Mesenchymal stem cell (in vitro differentiated cells and primary cell): ENCODE measurements around the gene LDB3. TPM values are rescaled to one million over a fixed set of nuclear protein-coding genes. Genes with fewer than 3 reads are reported as not detected.
A peak's percentile ranks its signal among the peaks of the same experiment; 100 is the strongest.

Experiments used
- DNase-seq: peaks from one replicate; pipeline ENCODE4 v3.0.0-alpha.2; 2013
- H2AFZ ChIP-seq: one replicate; pipeline ENCODE4 v1.6.1; 2013; ENCODE audit warnings: low read depth, mild to moderate bottlenecking, control low read depth, inconsistent platforms, low read length, moderate library complexity
- H2AK5ac ChIP-seq: 2 replicates; pipeline ENCODE4 v1.6.1; 2013; ENCODE audit warnings: low read length, moderate library complexity, mild to moderate bottlenecking, inconsistent platforms; ENCODE audit not compliant: severe bottlenecking
- H2BK120ac ChIP-seq: one replicate; pipeline ENCODE4 v1.6.1; 2013; ENCODE audit warnings: low read depth, mild to moderate bottlenecking, inconsistent platforms, low read length, moderate library complexity
- H2BK12ac ChIP-seq, 2 experiments: one replicate each; pipeline ENCODE4 v1.6.1; 2013; ENCODE audit warnings: inconsistent platforms in 2 of 2, low read length in 2 of 2, mild to moderate bottlenecking in 2 of 2, moderate library complexity in 2 of 2, control low read depth in 1 of 2
- H2BK15ac ChIP-seq: one replicate; pipeline ENCODE4 v1.6.1; 2013; ENCODE audit warnings: mild to moderate bottlenecking, low read depth, inconsistent platforms; ENCODE audit not compliant: poor library complexity, severe bottlenecking
- H2BK5ac ChIP-seq: 2 replicates; pipeline ENCODE4 v1.6.1; 2013; ENCODE audit warnings: low read depth, mild to moderate bottlenecking, low read length, control low read depth, inconsistent platforms; ENCODE audit not compliant: poor library complexity, severe bottlenecking
- H3K14ac ChIP-seq, 2 experiments: one replicate each; pipeline ENCODE4 v1.6.1; 2013; ENCODE audit warnings: inconsistent platforms in 2 of 2, low read length in 2 of 2, control low read depth in 1 of 2, mild to moderate bottlenecking in 1 of 2, moderate library complexity in 1 of 2
- H3K18ac ChIP-seq, 2 experiments: one replicate each; pipeline ENCODE4 v1.6.1; 2013; ENCODE audit warnings: inconsistent platforms in 2 of 2, low read length in 2 of 2, control low read depth in 1 of 2, low read depth in 1 of 2, mild to moderate bottlenecking in 1 of 2
- H3K23ac ChIP-seq, 2 experiments: one replicate each; pipeline ENCODE4 v1.6.1; 2013; ENCODE audit warnings: inconsistent platforms in 2 of 2, low read length in 2 of 2, mild to moderate bottlenecking in 2 of 2, moderate library complexity in 2 of 2, control low read depth in 1 of 2
- H3K27ac ChIP-seq: 2 replicates; pipeline ENCODE4 v1.5.1; 2013; ENCODE audit warnings: mild to moderate bottlenecking, moderate library complexity, low read length, control low read depth, inconsistent platforms; ENCODE audit not compliant: poor library complexity, severe bottlenecking
- H3K27me3 ChIP-seq, 2 experiments: 2 replicates each; pipeline versions ENCODE4 v1.6.1 to v1.7.0; 2013; ENCODE audit warnings: low read length in 2 of 2, mild to moderate bottlenecking in 2 of 2, moderate library complexity in 2 of 2, control low read depth in 1 of 2, inconsistent platforms in 1 of 2; ENCODE audit not compliant: control insufficient read depth in 1 of 2, insufficient read depth in 1 of 2
- H3K36me3 ChIP-seq, 2 experiments: 2 replicates each; pipeline versions ENCODE4 v1.6.1 to v1.7.0; 2013; ENCODE audit warnings: low read length in 2 of 2, control low read depth in 1 of 2, inconsistent platforms in 1 of 2, low read depth in 1 of 2, mild to moderate bottlenecking in 1 of 2; ENCODE audit not compliant: insufficient read depth in 2 of 2, control insufficient read depth in 1 of 2
- H3K4ac ChIP-seq, 2 experiments: one replicate each; pipeline ENCODE4 v1.6.1; 2013; ENCODE audit warnings: inconsistent platforms in 2 of 2, low read length in 2 of 2, mild to moderate bottlenecking in 2 of 2, moderate library complexity in 2 of 2, control low read depth in 1 of 2, low read depth in 1 of 2
- H3K4me1 ChIP-seq: 2 replicates; pipeline ENCODE4 v1.6.1; 2013; ENCODE audit warnings: low read depth, low read length, control low read depth; ENCODE audit not compliant: control insufficient read depth, insufficient read depth
- H3K4me2 ChIP-seq: 2 replicates; pipeline ENCODE4 v1.6.1; 2013; ENCODE audit warnings: low read length, mild to moderate bottlenecking, inconsistent platforms; ENCODE audit not compliant: poor library complexity, severe bottlenecking
- H3K4me3 ChIP-seq, 2 experiments: 2 replicates each; pipeline versions ENCODE4 v1.5.1 to v1.7.0; 2013; ENCODE audit warnings: low read length in 2 of 2, mild to moderate bottlenecking in 2 of 2, control low read depth in 1 of 2, low read depth in 1 of 2; ENCODE audit not compliant: insufficient read depth in 1 of 2
- H3K79me1 ChIP-seq: replicated peaks from 2 replicates; pipeline ENCODE4 v1.6.1; 2013; ENCODE audit warnings: mild to moderate bottlenecking, control low read depth, low read length, inconsistent platforms; ENCODE audit not compliant: poor library complexity, severe bottlenecking
- H3K9ac ChIP-seq: 2 replicates; pipeline ENCODE4 v1.7.0; 2013; ENCODE audit warnings: mild to moderate bottlenecking, low read length, moderate library complexity
- H3K9me3 ChIP-seq: 2 replicates; pipeline ENCODE4 v1.7.0; 2013; ENCODE audit warnings: mild to moderate bottlenecking, low read length; ENCODE audit not compliant: control insufficient read depth
- H4K8ac ChIP-seq: one replicate; pipeline ENCODE4 v1.6.1; 2013; ENCODE audit warnings: inconsistent platforms, mild to moderate bottlenecking, low read length, moderate library complexity
- H4K91ac ChIP-seq: one replicate; pipeline ENCODE4 v1.6.1; 2013; ENCODE audit warnings: mild to moderate bottlenecking, low read length, inconsistent platforms
- WGBS: methylation state at CpG from one replicate; pipeline ENCODE4 v1.1.7; 2013; ENCODE audit warnings: mixed read lengths; 5-methylcytosine and 5-hydroxymethylcytosine counted together
- polyA plus RNA-seq, 2 experiments: library from polyadenylated mRNA; stranded (reverse); fragments of 200-250 nt; gene quantifications; one replicate each; pipeline ENCODE4 v1.2.3, GENCODE V29; 2013

LDB3 gene
- polyA plus RNA-seq (2013, experiment 1 of 2) = 0.03 TPM
- 0.03 TPM for polyA plus RNA-seq (2013, experiment 2 of 2)

- DNase-seq = peak; percentile 51
- peak within 1 kb of the TSS; percentile 24 for H4K8ac ChIP-seq
- no peak within 1 kb of the TSS for H2BK5ac ChIP-seq
- no peaks in the 10 kb centered on the region for H3K36me3 ChIP-seq
- no peaks in the 10 kb centered on the region for H3K79me1 ChIP-seq
- no peaks in the 10 kb centered on the region for H3K9me3 ChIP-seq
- H3K9ac ChIP-seq = no peak within 1 kb of the TSS
- H3K4ac ChIP-seq = no peak within 1 kb of the TSS
- H2BK15ac ChIP-seq = peak within 1 kb of the TSS; percentile 19
- H3K23ac ChIP-seq = no peak within 1 kb of the TSS
- H3K18ac ChIP-seq = peak within 1 kb of the TSS in 1 of 2 experiments; percentile 48
- WGBS = 59% methylated on average over 22 of the region's 23 CpGs
- no peak within 1 kb of the TSS for H2BK12ac ChIP-seq
- no peak within 1 kb of the TSS for H2AFZ ChIP-seq
- no peak within 1 kb of the TSS for H3K4me3 ChIP-seq
- no peak within 1 kb of the TSS for H2BK120ac ChIP-seq
- peak within 1 kb of the TSS; percentile 18 for H4K91ac ChIP-seq
- H3K14ac ChIP-seq = peak within 1 kb of the TSS in 1 of 2 experiments; percentile 19
- peak within 1 kb of the TSS; percentile 35 for H3K4me2 ChIP-seq
- H3K27ac ChIP-seq = no peak within 1 kb of the TSS
- peak within 1 kb of the TSS; percentile 24 for H2AK5ac ChIP-seq
- H3K27me3 ChIP-seq = peaks cover 0 to 35% of the 10 kb centered on the region in 2 experiments
- peaks cover 47% of the 10 kb centered on the region for H3K4me1 ChIP-seq
These were observed at the start of gene LDB3 for GRCh38 chr10:86668297-86669165. TSS of gene LDB3 (plus strand) at chr10:86668511. CDS start at chr10:86668692, 181 bp downstream.

GRCh38 chr10:86628311-86628710 is 40.0 kb upstream of the LDB3 start:
- no peak overlapping the region for H3K4ac ChIP-seq
- H3K27me3 ChIP-seq = peaks cover 13 to 27% of the 10 kb centered on the region in 2 experiments
- H3K4me3 ChIP-seq = no peak overlapping the region
- H3K27ac ChIP-seq = no peak overlapping the region
- H2BK12ac ChIP-seq = no peak overlapping the region
- DNase-seq = no peak
- no peak overlapping the region for H2BK5ac ChIP-seq
- H2BK15ac ChIP-seq = no peak overlapping the region
- no peak overlapping the region for H2AK5ac ChIP-seq
- no peak overlapping the region for H3K4me2 ChIP-seq
- no peak overlapping the region for H3K23ac ChIP-seq
- H4K91ac ChIP-seq = no peak overlapping the region
- no peaks in the 10 kb centered on the region for H3K9me3 ChIP-seq
- H2BK120ac ChIP-seq = no peak overlapping the region
- no peak overlapping the region for H4K8ac ChIP-seq
- H2AFZ ChIP-seq = no peak overlapping the region
- no peak overlapping the region for H3K9ac ChIP-seq
- WGBS = 100% methylated on average over 2 of the region's 2 CpGs
- no peak overlapping the region for H3K18ac ChIP-seq
- H3K36me3 ChIP-seq = no peaks in the 10 kb centered on the region
- peaks cover 9% of the 10 kb centered on the region for H3K4me1 ChIP-seq
- H3K79me1 ChIP-seq = no peaks in the 10 kb centered on the region
- no peak overlapping the region for H3K14ac ChIP-seq

GRCh38 chr10:86630079-86630478 is 38.2 kb upstream of the LDB3 start:
- H3K14ac ChIP-seq = no peak overlapping the region

More at GRCh38 chr10:86630079-86630478, 38.2 kb upstream of the LDB3 start:
- Histone ChIP-seq H2AFZ (no peak overlapping the region), H3K36me3 (no peaks in the 10 kb centered on the region), H3K27me3 (peaks cover 13 to 27% of the 10 kb centered on the region in 2 experiments), H3K27ac (no peak overlapping the region), H2BK120ac (no peak overlapping the region), H3K79me1 (no peaks in the 10 kb centered on the region), H2BK5ac (no peak overlapping the region), H2BK15ac (no peak overlapping the region), H2BK12ac (no peak overlapping the region), H3K4me2 (no peak overlapping the region), H4K8ac (no peak overlapping the region), H3K9me3 (no peaks in the 10 kb centered on the region), H3K18ac (no peak overlapping the region), H3K9ac (no peak overlapping the region), H4K91ac (no peak overlapping the region), H3K4me3 (no peak overlapping the region), H3K4ac (no peak overlapping the region), H2AK5ac (no peak overlapping the region), H3K23ac (no peak overlapping the region), H3K4me1 (peaks cover 11% of the 10 kb centered on the region)
- 45% methylated on average over 2 of the region's 2 CpGs for WGBS
- no peak for DNase-seq
